Neural cell (in vitro differentiated cells): Measurements from ENCODE around the gene CTXN1. TPM values are rescaled to one million over a fixed set of nuclear protein-coding genes. Genes with fewer than 3 reads are reported as not detected.
"Not testable (repeated sequence)": the region's sequence is repeated elsewhere in the genome, so short reads cannot be mapped to it uniquely, and the experiment has no call there.

Experiments
- H2AFZ ChIP-seq: fragments of 200-600, 300-800 bp; sonication (generic), shearing (Covaris generic); 2 replicates; pipeline ENCODE4 v1.6.0; 2014; ENCODE audit warnings: low read depth, mild to moderate bottlenecking, antibody characterized with exemption, low read length, moderate library complexity
- H3F3A ChIP-seq: fragments of 200-600 bp; shearing (Covaris generic); 2 replicates; pipeline ENCODE4 v1.6.1; 2016; ENCODE audit warnings: mild to moderate bottlenecking, moderate library complexity, mixed read lengths, antibody characterized with exemption, low read length; ENCODE audit not compliant: insufficient read depth, poor library complexity, severe bottlenecking
- H3K27ac ChIP-seq: fragments of 200-600, 300-800 bp; sonication (generic), shearing (Covaris generic); 2 replicates; pipeline ENCODE4 v1.5.1; 2014; ENCODE audit warnings: mild to moderate bottlenecking, low read length, moderate library complexity
- H3K27me3 ChIP-seq: fragments of 300-800, 200-600 bp; sonication (generic), shearing (Covaris generic); 2 replicates; pipeline ENCODE4 v1.6.0; 2014; ENCODE audit warnings: mild to moderate bottlenecking, low read depth, low read length, moderate library complexity; ENCODE audit not compliant: insufficient read depth
- H3K36me3 ChIP-seq: fragments of 300-800, 200-600 bp; sonication (generic), shearing (Covaris generic); 2 replicates; pipeline ENCODE4 v1.5.1; 2014; ENCODE audit warnings: mild to moderate bottlenecking, antibody characterized with exemption, low read length, moderate library complexity; ENCODE audit not compliant: insufficient read depth
- H3K4me2 ChIP-seq: fragments of 300-800, 200-600 bp; sonication (generic), shearing (Covaris generic); 2 replicates; pipeline ENCODE4 v1.6.0; 2014; ENCODE audit warnings: mild to moderate bottlenecking, low read length
- H3K4me3 ChIP-seq: fragments of 300-800, 200-600 bp; sonication (generic), shearing (Covaris generic); 2 replicates; pipeline ENCODE4 v1.5.1; 2014; ENCODE audit warnings: mild to moderate bottlenecking, low read length, moderate library complexity
- H3K79me2 ChIP-seq: fragments of 200-600 bp; shearing (Covaris generic); replicated peaks from 2 replicates; pipeline ENCODE4 v1.6.0; 2014; ENCODE audit warnings: mild to moderate bottlenecking, low read length, moderate library complexity; ENCODE audit not compliant: insufficient read depth
- H3K9ac ChIP-seq: fragments of 300-800, 200-600 bp; sonication (generic), shearing (Covaris generic); 2 replicates; pipeline ENCODE4 v1.6.1; 2016; ENCODE audit warnings: mild to moderate bottlenecking, low read length, mixed read lengths
- H3K9me2 ChIP-seq: fragments of 200-600 bp; shearing (Covaris generic); 2 replicates; pipeline ENCODE4 v1.6.1; 2016; ENCODE audit warnings: mild to moderate bottlenecking, low read length, mixed read lengths; ENCODE audit not compliant: insufficient read depth
- H3K9me3 ChIP-seq: fragments of 200-600, 300-800 bp; sonication (generic), shearing (Covaris generic); 2 replicates; pipeline ENCODE4 v1.6.1; 2016; ENCODE audit warnings: mild to moderate bottlenecking, mixed run types, low read length, moderate library complexity, mixed read lengths
- H4K20me1 ChIP-seq: fragments of 200-600 bp; shearing (Covaris generic); 2 replicates; pipeline ENCODE4 v1.6.1; 2016; ENCODE audit warnings: mild to moderate bottlenecking, mixed run types; ENCODE audit not compliant: insufficient read depth
- EP300 ChIP-seq: fragments of 450-650 bp; conservative IDR thresholded peaks from 2 replicates; pipeline ENCODE4 v1.6.1; 2014; ENCODE audit warnings: antibody characterized with exemption, mild to moderate bottlenecking, moderate library complexity; ENCODE audit not compliant: poor library complexity, severe bottlenecking
- EZH2 ChIP-seq: fragments of 200-600, 300-800 bp; shearing (Covaris generic), sonication (generic); IDR thresholded peaks from 2 replicates; pipeline ENCODE4 v1.6.1; 2014; ENCODE audit warnings: antibody characterized with exemption, low read length, borderline replicate concordance, mild to moderate bottlenecking; ENCODE audit not compliant: insufficient read depth, poor library complexity, severe bottlenecking
- MXI1 ChIP-seq: fragments of 450-650 bp; conservative IDR thresholded peaks from 2 replicates; pipeline ENCODE4 v1.6.1; 2014; ENCODE audit warnings: antibody characterized with exemption, mild to moderate bottlenecking; ENCODE audit not compliant: poor library complexity, severe bottlenecking
- POLR2AphosphoS5 ChIP-seq: IDR thresholded peaks from 2 replicates; pipeline ENCODE4 v1.6.1; 2012
- RAD21 ChIP-seq: fragments of 450-650 bp; conservative IDR thresholded peaks from 2 replicates; pipeline ENCODE4 v1.6.1; 2014; ENCODE audit warnings: antibody characterized with exemption, mild to moderate bottlenecking, moderate library complexity
- SMC3 ChIP-seq: fragments of 450-650 bp; conservative IDR thresholded peaks from 2 replicates; pipeline ENCODE4 v1.6.1; 2014; ENCODE audit warnings: antibody characterized with exemption, mild to moderate bottlenecking, moderate library complexity; ENCODE audit not compliant: poor library complexity
- TAF1 ChIP-seq: IDR thresholded peaks from 2 replicates; pipeline ENCODE4 v1.6.1; 2012; ENCODE audit warnings: low read depth
- polyA plus RNA-seq: library from polyadenylated mRNA; depleted of rRNA; stranded (reverse); fragments of >200 nt; gene quantifications from 2 replicates; pipeline ENCODE4 v1.2.3, GENCODE V29; 2014
- TF ChIP-seq, protein P1 (sequence below): fragments of 450-650 bp; IDR thresholded peaks from 2 replicates; pipeline ENCODE4 v1.5.1; 2014; ENCODE audit warnings: antibody characterized with exemption, mild to moderate bottlenecking, moderate library complexity; ENCODE audit not compliant: poor library complexity, severe bottlenecking
- TF ChIP-seq, protein P2 (sequence below): IDR thresholded peaks from 2 replicates; pipeline ENCODE4 v1.6.1; 2012; ENCODE audit warnings: borderline replicate concordance

The CTXN1 gene
- polyA plus RNA-seq, 1 donor from 2014 or later: 24.7 TPM

DNA sequence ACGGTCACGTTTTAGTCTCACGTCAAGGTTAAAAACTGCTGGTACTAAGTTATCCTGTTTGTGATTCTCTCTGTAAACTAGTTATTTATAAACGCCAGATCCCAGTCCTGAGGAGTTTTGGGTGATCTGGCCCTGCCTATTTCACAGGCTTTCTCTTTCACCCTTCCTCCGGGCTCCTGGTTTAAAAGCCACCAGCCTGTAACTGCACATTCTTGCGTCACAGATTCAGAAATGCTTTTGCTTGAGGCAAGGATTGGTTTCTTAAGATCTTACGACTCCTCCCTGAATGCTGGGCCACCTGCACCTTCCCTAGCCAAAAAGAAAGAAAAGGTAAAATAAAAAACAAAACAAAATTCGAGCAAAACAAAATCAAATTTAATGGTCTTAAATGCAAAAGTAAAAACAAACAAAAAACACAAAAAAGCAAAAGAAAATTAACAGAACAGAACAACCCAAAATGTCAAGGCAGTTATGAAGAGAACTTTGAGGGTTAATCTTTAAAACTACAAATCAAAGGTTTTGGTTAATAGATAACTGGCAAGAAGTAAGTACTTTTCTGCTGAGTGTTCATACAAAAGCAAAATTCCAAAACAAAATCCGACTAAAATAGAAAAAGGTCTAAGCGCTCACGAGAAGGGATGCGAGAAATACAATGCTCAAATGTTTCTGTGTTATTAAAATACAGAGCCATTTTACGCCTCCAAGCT lies 36.1 kb upstream of the CTXN1 start:
- no peak overlapping the region for H3K27ac ChIP-seq
- H3K79me2 ChIP-seq: no peaks in the 10 kb centered on the region
- H3K9me2 ChIP-seq: no peaks in the 10 kb centered on the region
- H3K27me3 ChIP-seq: no peaks in the 10 kb centered on the region
- no peak overlapping the region for H3K9ac ChIP-seq
- H2AFZ ChIP-seq: no peak overlapping the region
- no peak for TF ChIP-seq EP300
- TF ChIP-seq, protein P1, sequence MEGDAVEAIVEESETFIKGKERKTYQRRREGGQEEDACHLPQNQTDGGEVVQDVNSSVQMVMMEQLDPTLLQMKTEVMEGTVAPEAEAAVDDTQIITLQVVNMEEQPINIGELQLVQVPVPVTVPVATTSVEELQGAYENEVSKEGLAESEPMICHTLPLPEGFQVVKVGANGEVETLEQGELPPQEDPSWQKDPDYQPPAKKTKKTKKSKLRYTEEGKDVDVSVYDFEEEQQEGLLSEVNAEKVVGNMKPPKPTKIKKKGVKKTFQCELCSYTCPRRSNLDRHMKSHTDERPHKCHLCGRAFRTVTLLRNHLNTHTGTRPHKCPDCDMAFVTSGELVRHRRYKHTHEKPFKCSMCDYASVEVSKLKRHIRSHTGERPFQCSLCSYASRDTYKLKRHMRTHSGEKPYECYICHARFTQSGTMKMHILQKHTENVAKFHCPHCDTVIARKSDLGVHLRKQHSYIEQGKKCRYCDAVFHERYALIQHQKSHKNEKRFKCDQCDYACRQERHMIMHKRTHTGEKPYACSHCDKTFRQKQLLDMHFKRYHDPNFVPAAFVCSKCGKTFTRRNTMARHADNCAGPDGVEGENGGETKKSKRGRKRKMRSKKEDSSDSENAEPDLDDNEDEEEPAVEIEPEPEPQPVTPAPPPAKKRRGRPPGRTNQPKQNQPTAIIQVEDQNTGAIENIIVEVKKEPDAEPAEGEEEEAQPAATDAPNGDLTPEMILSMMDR: no peak
- TF ChIP-seq, protein P2, sequence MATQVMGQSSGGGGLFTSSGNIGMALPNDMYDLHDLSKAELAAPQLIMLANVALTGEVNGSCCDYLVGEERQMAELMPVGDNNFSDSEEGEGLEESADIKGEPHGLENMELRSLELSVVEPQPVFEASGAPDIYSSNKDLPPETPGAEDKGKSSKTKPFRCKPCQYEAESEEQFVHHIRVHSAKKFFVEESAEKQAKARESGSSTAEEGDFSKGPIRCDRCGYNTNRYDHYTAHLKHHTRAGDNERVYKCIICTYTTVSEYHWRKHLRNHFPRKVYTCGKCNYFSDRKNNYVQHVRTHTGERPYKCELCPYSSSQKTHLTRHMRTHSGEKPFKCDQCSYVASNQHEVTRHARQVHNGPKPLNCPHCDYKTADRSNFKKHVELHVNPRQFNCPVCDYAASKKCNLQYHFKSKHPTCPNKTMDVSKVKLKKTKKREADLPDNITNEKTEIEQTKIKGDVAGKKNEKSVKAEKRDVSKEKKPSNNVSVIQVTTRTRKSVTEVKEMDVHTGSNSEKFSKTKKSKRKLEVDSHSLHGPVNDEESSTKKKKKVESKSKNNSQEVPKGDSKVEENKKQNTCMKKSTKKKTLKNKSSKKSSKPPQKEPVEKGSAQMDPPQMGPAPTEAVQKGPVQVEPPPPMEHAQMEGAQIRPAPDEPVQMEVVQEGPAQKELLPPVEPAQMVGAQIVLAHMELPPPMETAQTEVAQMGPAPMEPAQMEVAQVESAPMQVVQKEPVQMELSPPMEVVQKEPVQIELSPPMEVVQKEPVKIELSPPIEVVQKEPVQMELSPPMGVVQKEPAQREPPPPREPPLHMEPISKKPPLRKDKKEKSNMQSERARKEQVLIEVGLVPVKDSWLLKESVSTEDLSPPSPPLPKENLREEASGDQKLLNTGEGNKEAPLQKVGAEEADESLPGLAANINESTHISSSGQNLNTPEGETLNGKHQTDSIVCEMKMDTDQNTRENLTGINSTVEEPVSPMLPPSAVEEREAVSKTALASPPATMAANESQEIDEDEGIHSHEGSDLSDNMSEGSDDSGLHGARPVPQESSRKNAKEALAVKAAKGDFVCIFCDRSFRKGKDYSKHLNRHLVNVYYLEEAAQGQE: no peak
- no peak for TF ChIP-seq TAF1
- no peaks in the 10 kb centered on the region for H3K9me3 ChIP-seq
- H3K4me2 ChIP-seq: no peak overlapping the region
- H4K20me1 ChIP-seq: no peaks in the 10 kb centered on the region
- no peak overlapping the region for H3K4me3 ChIP-seq
- H3K36me3 ChIP-seq: no peaks in the 10 kb centered on the region
- H3F3A ChIP-seq: no peaks in the 10 kb centered on the region

DNA sequence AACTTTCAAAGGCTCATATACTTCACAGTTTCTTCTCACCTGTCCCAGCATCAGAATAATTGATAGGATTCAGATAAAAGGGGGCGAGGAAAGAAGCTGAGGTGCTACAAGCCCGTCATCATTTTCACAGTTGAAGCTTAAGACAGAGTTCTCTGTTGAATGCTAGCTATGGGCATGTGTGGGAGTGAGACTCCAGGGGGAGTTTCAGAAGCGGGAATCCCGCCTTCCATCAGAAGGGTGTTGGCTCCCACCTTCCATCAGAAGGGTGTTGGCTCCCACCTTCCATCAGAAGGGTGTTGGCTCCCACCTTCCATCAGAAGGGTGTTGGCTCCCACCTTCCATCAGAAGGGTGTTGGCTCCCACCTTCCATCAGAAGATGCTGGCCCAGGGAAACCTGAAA lies 35.1 kb upstream of the CTXN1 start:
- not testable (repeated sequence) for H3K9me2 ChIP-seq, H3K9ac ChIP-seq, H3K4me3 ChIP-seq, H2AFZ ChIP-seq, H4K20me1 ChIP-seq, H3F3A ChIP-seq, H3K9me3 ChIP-seq, H3K79me2 ChIP-seq, H3K27ac ChIP-seq, H3K36me3 ChIP-seq, H3K27me3 ChIP-seq, H3K4me2 ChIP-seq

DNA sequence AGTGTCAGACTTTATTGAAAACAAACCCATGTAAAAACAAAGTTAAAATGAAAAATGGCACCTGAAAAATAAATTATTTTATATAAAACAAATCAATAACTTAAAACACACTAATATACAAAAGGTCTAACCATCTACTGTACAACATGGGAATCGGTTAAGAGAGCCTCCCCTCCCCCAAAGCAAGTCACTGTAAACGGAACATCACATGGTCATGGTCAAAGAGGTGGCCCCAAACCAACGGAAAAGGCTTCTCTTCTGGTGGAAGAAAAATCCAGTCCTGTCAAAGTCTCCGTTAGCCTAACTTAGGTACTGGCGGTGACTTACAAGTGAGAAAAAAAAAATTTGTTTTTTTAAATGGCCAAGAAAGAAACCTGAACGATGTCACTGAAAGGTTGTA lies 33.3 kb upstream of the CTXN1 start:
- no peak overlapping the region for H3K4me3 ChIP-seq
- H3K36me3 ChIP-seq: no peaks in the 10 kb centered on the region
- no peak for TF ChIP-seq MXI1
- TF ChIP-seq POLR2AphosphoS5: no peak
- TF ChIP-seq, protein P2: no peak
- no peak for TF ChIP-seq TAF1
- TF ChIP-seq RAD21: no peak
- TF ChIP-seq EZH2: no peak
- TF ChIP-seq SMC3: no peak
- TF ChIP-seq EP300: no peak
- TF ChIP-seq, protein P1: no peak
- no peaks in the 10 kb centered on the region for H3F3A ChIP-seq
- no peaks in the 10 kb centered on the region for H3K27me3 ChIP-seq
- no peaks in the 10 kb centered on the region for H3K79me2 ChIP-seq
- H3K9me3 ChIP-seq: no peaks in the 10 kb centered on the region
- H3K27ac ChIP-seq: no peak overlapping the region
- H4K20me1 ChIP-seq: no peaks in the 10 kb centered on the region
- H3K4me2 ChIP-seq: no peak overlapping the region
- no peak overlapping the region for H2AFZ ChIP-seq
- no peak overlapping the region for H3K9ac ChIP-seq
- H3K9me2 ChIP-seq: no peaks in the 10 kb centered on the region
